OCI-LY7 (cell line): ENCODE data around the gene PHF12.

ENCODE experiments used
- EZH2phosphoT487 ChIP-seq: fragments of 200-600 bp; sonication (generic); IDR thresholded peaks from 2 replicates; pipeline ENCODE4 v1.6.1; 2018; ENCODE audit warnings: low read depth, borderline replicate concordance, mild to moderate bottlenecking, mixed run types, antibody characterized with exemption, low read length, moderate library complexity, mixed read lengths
- TF ChIP-seq, protein P1 (sequence below): fragments of 200-600 bp; sonication (generic); conservative IDR thresholded peaks from 2 replicates; pipeline ENCODE4 v1.5.1; 2014; ENCODE audit warnings: mild to moderate bottlenecking, antibody characterized with exemption, low read length, moderate library complexity, mixed read lengths

- TF ChIP-seq EZH2phosphoT487, result no peak
- TF ChIP-seq, protein P1, sequence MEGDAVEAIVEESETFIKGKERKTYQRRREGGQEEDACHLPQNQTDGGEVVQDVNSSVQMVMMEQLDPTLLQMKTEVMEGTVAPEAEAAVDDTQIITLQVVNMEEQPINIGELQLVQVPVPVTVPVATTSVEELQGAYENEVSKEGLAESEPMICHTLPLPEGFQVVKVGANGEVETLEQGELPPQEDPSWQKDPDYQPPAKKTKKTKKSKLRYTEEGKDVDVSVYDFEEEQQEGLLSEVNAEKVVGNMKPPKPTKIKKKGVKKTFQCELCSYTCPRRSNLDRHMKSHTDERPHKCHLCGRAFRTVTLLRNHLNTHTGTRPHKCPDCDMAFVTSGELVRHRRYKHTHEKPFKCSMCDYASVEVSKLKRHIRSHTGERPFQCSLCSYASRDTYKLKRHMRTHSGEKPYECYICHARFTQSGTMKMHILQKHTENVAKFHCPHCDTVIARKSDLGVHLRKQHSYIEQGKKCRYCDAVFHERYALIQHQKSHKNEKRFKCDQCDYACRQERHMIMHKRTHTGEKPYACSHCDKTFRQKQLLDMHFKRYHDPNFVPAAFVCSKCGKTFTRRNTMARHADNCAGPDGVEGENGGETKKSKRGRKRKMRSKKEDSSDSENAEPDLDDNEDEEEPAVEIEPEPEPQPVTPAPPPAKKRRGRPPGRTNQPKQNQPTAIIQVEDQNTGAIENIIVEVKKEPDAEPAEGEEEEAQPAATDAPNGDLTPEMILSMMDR, result peak; percentile 27; the same call in 1 of the 2 replicates
These were observed 54.2 kb downstream of the PHF12 start, which contains the start of gene FLOT2 for GRCh38 chr17:28896884-28897768.
